GM04504 (cell line): ENCODE measurements around the gene SORD.
"Not testable (repeated sequence)": the region's sequence is repeated elsewhere in the genome, so short reads cannot be mapped to it uniquely, and the experiment has no call there.

ENCODE experiments used
- DNase-seq: peaks from one replicate; pipeline ENCODE4 v3.0.0-alpha.2; 2012; ENCODE audit warnings: low read depth

SORD gene

GRCh38 chr15:45097466-45097865, 74.5 kb downstream of the SORD start:
- no peak for DNase-seq

GRCh38 chr15:45099549-45100165, 76.7 kb downstream of the SORD start:
- no peak for DNase-seq

- DNase-seq, result no peak
These were observed 78.1 kb downstream of the SORD start for GRCh38 chr15:45100884-45101625.

- no peak for DNase-seq
These were observed 78.8 kb downstream of the SORD start for GRCh38 chr15:45101749-45102148.

GRCh38 chr15:45102226-45102625, 79.2 kb downstream of the SORD start:
- no peak for DNase-seq

GRCh38 chr15:45104170-45104569, 81.2 kb downstream of the SORD start:
- DNase-seq, result not testable (repeated sequence)

- DNase-seq, result no peak
These were observed 82.6 kb downstream of the SORD start for GRCh38 chr15:45105586-45105985.

- no peak for DNase-seq
These were observed 83.2 kb downstream of the SORD start for GRCh38 chr15:45106002-45106790.

- no peak for DNase-seq
These were observed 85.1 kb downstream of the SORD start for GRCh38 chr15:45107941-45108630.

GRCh38 chr15:45110256-45110820, 87.3 kb downstream of the SORD start:
- DNase-seq, result no peak

- no peak for DNase-seq
These were observed 88.6 kb downstream of the SORD start for GRCh38 chr15:45111390-45112142.

GRCh38 chr15:45112143-45112590, 89.2 kb downstream of the SORD start:
- no peak for DNase-seq

GRCh38 chr15:45112591-45113379, 89.8 kb downstream of the SORD start:
- DNase-seq, result no peak

GRCh38 chr15:45113380-45113990, 90.5 kb downstream of the SORD start:
- DNase-seq, result no peak

GRCh38 chr15:45114076-45114750, 91.2 kb downstream of the SORD start, which contains the start of the genes DUOX2 and DUOXA2:
Gene DUOX2 (minus strand): TSS chr15:45114172. CDS start chr15:45113411, 761 bp downstream.
Gene DUOXA2 (plus strand): TSS chr15:45114326. CDS start chr15:45114606, 280 bp downstream.
- DNase-seq, result no peak

GRCh38 chr15:45114751-45115085, 91.7 kb downstream of the SORD start:
- DNase-seq, result no peak

GRCh38 chr15:45115312-45115820, 92.4 kb downstream of the SORD start:
- DNase-seq, result no peak

GRCh38 chr15:45116006-45116481, 93.0 kb downstream of the SORD start:
- no peak for DNase-seq
